GM21786 (cell line): Measurements from ENCODE around the gene NAA11.
A peak's percentile ranks its signal among the peaks of the same experiment; 100 is the strongest.

ENCODE experiments used
- ATAC-seq: cut with Tn5 transposase; IDR thresholded peaks from one replicate; pipeline ENCODE4 v1.9.1; 2021; ENCODE audit not compliant: unreplicated experiment

NAA11 gene

DNA sequence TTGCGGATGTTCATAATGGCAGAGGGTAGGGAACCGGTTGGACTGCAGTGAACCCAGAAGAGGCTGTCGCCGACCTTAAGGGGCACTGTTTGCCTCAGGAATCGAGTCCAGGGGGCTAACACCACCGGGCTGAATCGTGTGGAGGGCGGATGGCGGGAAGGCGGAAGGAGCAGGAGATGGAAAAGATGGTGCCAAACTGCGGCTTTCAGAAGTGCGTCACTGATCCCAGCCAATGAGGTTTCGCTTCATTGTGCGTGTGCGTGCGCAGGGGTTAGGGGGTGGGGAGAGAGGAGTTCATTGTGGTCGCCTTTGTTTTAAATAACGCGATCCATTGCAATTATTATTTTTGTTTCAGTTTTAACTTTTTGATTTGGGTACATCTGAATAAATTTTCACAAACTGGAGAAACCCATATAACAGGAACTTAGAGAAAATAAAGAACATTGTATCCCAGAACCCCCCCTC lies at the start of gene NAA11:
NAA11 (minus strand) TSS at position 198 of the 465 bp plus-strand sequence; CDS start at position 14, 184 bp downstream.
- ATAC-seq = no peak

GRCh38 chr4:79370026-79370425 lies 44.2 kb upstream of the NAA11 start:
- no peak for ATAC-seq

- no peak for ATAC-seq
Observed at GRCh38 chr4:79367096-79367495, 41.2 kb upstream of the NAA11 start.

GRCh38 chr4:79366422-79366821 lies 40.6 kb upstream of the NAA11 start:
- no peak for ATAC-seq

GRCh38 chr4:79364061-79364460 lies 38.2 kb upstream of the NAA11 start:
- ATAC-seq = no peak

- no peak for ATAC-seq
Observed at GRCh38 chr4:79362626-79363025, 36.8 kb upstream of the NAA11 start.

DNA sequence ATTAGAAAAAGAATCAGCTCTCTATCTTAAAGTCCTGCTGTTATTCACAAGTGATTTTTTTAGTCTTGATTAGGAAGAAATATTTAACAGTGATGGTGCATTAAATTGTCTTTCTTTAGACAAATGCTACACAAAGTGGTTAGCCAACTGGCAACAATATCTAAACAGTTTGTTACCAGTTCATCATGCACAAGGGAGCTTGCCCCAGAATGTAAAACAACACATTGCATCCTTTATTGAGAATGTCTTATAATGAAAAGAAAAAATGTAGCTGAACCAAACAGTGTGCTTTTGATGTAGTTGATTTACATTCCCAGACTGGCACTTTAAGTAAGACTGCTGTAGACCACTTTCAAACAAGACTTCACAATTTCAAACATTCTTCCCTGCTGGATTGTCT lies 34.1 kb upstream of the NAA11 start:
- no peak for ATAC-seq

DNA sequence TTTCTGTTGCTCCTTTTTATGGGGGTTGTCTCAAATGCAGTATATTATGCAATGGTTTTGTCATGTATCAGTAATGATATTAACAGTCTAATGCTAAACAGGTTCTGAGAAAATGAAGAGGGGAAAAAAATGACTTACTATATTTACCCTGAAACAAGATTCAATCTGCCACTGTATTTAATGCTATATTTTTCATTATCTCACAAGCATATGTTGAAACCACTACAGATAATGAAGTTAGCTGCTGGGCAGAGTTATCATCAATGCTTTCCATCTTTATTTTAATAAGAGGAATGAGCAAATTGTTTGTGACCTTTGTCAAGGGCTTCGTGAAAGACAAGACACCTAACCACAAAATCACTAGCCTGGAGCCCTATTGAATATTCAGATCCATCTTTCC lies 32.6 kb upstream of the NAA11 start:
- no peak for ATAC-seq

- no peak for ATAC-seq
Observed at GRCh38 chr4:79357365-79357764, 31.5 kb upstream of the NAA11 start.

DNA sequence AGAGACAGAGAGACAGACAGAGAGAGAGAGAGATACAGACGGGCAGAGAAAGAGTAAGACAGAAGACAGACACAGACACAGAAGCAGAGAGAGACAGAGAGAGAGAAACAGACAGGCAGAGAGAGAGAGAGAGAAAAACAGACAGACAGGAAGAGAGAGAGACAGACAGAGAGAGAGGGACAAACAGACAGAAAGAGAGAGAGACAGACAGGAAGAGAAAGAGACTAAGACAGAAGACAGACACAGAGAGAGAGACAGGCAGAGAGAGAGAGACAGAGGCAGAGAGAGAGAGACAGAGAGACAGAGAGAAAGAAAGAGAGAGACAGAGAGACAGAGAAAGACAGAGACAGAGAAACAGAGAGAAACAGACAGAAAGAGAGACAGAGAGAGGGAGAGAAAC lies 27.2 kb upstream of the NAA11 start:
- ATAC-seq = no peak

GRCh38 chr4:79348405-79348804 lies 22.5 kb upstream of the NAA11 start:
- ATAC-seq = no peak

- ATAC-seq = no peak
Observed at GRCh38 chr4:79341893-79342653, 16.2 kb upstream of the NAA11 start.

DNA sequence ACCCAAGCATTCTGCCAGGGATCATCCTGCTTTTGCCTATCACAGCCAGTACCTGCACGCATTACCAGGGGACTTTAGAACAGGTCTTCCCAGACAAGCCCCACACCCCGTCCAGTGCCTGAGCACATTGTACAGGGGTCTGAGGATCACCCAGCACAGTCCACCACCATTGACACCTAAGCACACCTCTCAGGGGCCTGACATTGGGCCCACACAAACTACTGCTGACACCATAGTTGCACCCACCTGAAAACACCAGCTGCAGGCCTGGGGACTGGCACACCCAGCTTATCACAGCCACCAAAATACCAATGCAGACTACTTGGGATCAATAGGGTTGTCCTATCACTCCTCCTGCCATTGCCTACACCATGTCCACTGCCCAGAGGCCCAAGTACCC lies 14.7 kb upstream of the NAA11 start:
- no peak for ATAC-seq

DNA sequence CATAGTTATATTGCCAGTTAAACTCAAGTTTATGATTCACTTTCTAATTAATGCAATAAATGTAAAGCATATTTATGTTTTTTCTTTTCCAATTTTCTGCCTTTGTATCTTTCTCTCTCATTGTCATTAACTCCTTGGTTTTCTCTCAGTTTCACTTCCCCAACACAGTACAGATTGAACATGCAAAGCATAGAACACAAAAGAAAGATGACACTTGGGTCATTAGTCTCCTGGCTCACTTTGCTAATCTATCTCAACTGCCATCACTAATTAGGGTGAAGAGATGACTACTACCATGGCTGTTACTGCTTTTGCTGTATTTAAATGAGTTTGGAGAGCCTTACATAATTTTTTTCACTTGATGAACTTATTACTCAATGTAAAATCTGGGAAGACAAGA lies 12.3 kb upstream of the NAA11 start:
- peak; percentile 87 for ATAC-seq

- ATAC-seq = no peak
Observed at GRCh38 chr4:79334783-79335182, 8.9 kb upstream of the NAA11 start.

GRCh38 chr4:79334341-79334740 lies 8.5 kb upstream of the NAA11 start:
- ATAC-seq = no peak

DNA sequence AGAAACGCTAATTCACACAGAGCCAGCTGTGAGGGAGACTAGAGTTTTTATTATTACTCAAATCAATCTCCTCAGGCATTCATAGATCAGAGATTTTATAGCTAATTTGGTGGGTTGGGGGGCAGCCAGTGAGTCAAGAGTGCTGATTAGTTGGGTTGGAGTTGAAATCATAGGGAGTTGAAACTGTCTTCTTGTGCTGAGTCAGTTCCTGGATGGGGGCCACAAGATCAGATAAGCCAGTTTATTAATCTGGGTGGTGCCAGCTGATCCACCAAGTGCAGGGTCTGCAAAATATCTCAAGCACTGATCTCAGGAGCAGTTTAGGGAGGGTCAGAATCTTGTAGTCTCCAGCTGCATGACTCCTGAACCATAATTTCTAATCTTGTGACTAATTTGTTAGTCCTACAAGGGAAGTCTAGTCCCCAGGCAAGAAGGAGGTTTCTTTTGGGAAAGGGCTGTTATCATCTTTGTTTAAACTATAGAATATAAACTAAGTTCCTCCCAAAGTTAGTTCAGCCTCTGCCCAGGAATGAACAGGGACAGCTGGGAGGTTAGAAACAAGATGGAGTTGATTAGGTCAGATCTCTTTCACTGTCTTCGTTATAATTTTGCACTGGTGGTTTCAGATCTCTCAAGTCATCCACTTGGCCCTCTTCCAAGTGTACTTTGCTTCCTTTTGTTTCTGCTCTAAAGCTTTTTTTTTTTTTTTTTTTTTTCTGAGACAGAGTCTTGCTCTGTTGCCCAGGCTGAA lies 5.4 kb upstream of the NAA11 start:
- ATAC-seq = no peak

- ATAC-seq = no peak
Observed at GRCh38 chr4:79330720-79331119, 4.9 kb upstream of the NAA11 start.

DNA sequence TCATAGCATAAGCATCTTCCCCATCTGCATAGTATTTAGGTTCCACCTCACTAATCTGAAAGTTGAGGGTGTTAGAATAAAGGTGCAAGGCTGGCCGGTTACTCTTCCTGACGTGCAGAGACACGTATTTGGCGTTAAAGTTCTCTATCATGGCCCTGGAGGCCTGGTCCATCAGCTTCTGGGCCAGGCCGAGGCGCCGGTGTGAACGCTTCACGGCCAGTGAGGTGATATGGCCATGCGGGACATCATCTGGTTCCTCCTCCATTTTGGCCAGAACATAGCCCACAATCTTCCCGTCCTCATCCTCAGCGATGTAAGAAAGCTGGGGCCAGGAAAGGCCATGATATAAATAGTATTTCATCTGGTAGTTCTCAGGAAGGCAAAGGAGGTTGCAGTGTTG lies 425 bp downstream of the NAA11 start:
- ATAC-seq = no peak

- no peak for ATAC-seq
Observed at GRCh38 chr4:79319975-79320374, 5.9 kb downstream of the NAA11 start.

- ATAC-seq = no peak
Observed at GRCh38 chr4:79317711-79318110, 8.2 kb downstream of the NAA11 start.

- no peak for ATAC-seq
Observed at GRCh38 chr4:79315891-79316290, 10.0 kb downstream of the NAA11 start.
